HG02798 (cell line): ENCODE data around the gene PDE4B.
"Not testable (repeated sequence)": the region's sequence is repeated elsewhere in the genome, so short reads cannot be mapped to it uniquely, and the experiment has no call there.

ENCODE experiments used
- ATAC-seq: cut with Tn5 transposase; IDR thresholded peaks from one replicate; pipeline ENCODE4 v1.9.1; 2021; ENCODE audit warnings: mild to moderate bottlenecking; ENCODE audit not compliant: unreplicated experiment, poor library complexity

PDE4B gene

GRCh38 chr1:65813956-65814355 lies 21.3 kb downstream of the PDE4B start:
- ATAC-seq = no peak

- no peak for ATAC-seq
Observed at GRCh38 chr1:65814752-65815151, 22.1 kb downstream of the PDE4B start.

- no peak for ATAC-seq
Observed at GRCh38 chr1:65817891-65818290, 25.2 kb downstream of the PDE4B start.

- ATAC-seq = no peak
Observed at GRCh38 chr1:65818966-65819365, 26.3 kb downstream of the PDE4B start.

- ATAC-seq = no peak
Observed at GRCh38 chr1:65820983-65821382, 28.3 kb downstream of the PDE4B start.

- no peak for ATAC-seq
Observed at GRCh38 chr1:65821386-65821785, 28.7 kb downstream of the PDE4B start.

GRCh38 chr1:65824103-65824502 lies 31.4 kb downstream of the PDE4B start:
- ATAC-seq = no peak

GRCh38 chr1:65825741-65826140 lies 33.0 kb downstream of the PDE4B start:
- ATAC-seq = no peak

GRCh38 chr1:65826782-65827181 lies 34.1 kb downstream of the PDE4B start:
- ATAC-seq = no peak

GRCh38 chr1:65827346-65827745 lies 34.7 kb downstream of the PDE4B start:
- no peak for ATAC-seq

- no peak for ATAC-seq
Observed at GRCh38 chr1:65830306-65830705, 37.6 kb downstream of the PDE4B start.

- ATAC-seq = no peak
Observed at GRCh38 chr1:65832296-65832695, 39.6 kb downstream of the PDE4B start.

GRCh38 chr1:65836686-65837085 lies 44.0 kb downstream of the PDE4B start:
- ATAC-seq = no peak

GRCh38 chr1:65840683-65841082 lies 48.0 kb downstream of the PDE4B start:
- ATAC-seq = no peak

- no peak for ATAC-seq
Observed at GRCh38 chr1:65844296-65844695, 51.6 kb downstream of the PDE4B start.

- ATAC-seq = no peak
Observed at GRCh38 chr1:65844821-65845534, 52.3 kb downstream of the PDE4B start.

- ATAC-seq = no peak
Observed at GRCh38 chr1:65845535-65846060, 52.9 kb downstream of the PDE4B start.

- no peak for ATAC-seq
Observed at GRCh38 chr1:65846866-65847265, 54.2 kb downstream of the PDE4B start.

- ATAC-seq = no peak
Observed at GRCh38 chr1:65850281-65850680, 57.6 kb downstream of the PDE4B start.

GRCh38 chr1:65856591-65856990 lies 63.9 kb downstream of the PDE4B start:
- ATAC-seq = not testable (repeated sequence)

- no peak for ATAC-seq
Observed at GRCh38 chr1:65866439-65866838, 73.7 kb downstream of the PDE4B start.

- ATAC-seq = no peak
Observed at GRCh38 chr1:65872301-65872700, 79.6 kb downstream of the PDE4B start.
